OCI-LY1 (cell line): Measurements from ENCODE around the gene VEGFA.

Experiments
- EZH2 ChIP-seq: fragments of 200-600 bp; sonication (generic), shearing (Covaris generic); IDR thresholded peaks from 2 replicates; pipeline ENCODE4 v1.8.0; 2017; ENCODE audit warnings: borderline replicate concordance, mixed run types, mild to moderate bottlenecking, antibody characterized with exemption, low read length, moderate library complexity, mixed read lengths
- TF ChIP-seq, protein P1 (sequence below): fragments of 200-600 bp; sonication (generic), shearing (Covaris generic); IDR thresholded peaks from 2 replicates; pipeline ENCODE4 v1.5.1; 2017; ENCODE audit warnings: mild to moderate bottlenecking, antibody characterized with exemption, low read length, moderate library complexity, mixed read lengths

DNA sequence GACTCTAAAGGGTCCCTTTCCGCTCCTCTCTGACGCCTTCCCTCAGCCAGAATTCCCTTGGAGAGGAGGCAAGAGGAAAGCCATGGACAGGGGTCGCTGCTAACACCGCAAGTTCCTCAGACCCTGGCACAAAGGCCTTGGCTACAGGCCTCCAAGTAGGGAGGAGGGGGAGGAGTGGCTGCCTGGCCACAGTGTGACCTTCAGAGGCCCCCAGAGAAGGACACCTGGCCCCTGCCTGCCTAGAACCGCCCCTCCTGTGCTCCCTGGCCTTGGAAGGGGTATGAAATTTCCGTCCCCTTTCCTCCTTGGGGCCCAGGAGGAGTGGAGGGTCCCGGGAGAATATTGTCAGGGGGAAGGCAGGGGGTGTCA lies 2.7 kb downstream of the VEGFA start:
- TF ChIP-seq, protein P1, sequence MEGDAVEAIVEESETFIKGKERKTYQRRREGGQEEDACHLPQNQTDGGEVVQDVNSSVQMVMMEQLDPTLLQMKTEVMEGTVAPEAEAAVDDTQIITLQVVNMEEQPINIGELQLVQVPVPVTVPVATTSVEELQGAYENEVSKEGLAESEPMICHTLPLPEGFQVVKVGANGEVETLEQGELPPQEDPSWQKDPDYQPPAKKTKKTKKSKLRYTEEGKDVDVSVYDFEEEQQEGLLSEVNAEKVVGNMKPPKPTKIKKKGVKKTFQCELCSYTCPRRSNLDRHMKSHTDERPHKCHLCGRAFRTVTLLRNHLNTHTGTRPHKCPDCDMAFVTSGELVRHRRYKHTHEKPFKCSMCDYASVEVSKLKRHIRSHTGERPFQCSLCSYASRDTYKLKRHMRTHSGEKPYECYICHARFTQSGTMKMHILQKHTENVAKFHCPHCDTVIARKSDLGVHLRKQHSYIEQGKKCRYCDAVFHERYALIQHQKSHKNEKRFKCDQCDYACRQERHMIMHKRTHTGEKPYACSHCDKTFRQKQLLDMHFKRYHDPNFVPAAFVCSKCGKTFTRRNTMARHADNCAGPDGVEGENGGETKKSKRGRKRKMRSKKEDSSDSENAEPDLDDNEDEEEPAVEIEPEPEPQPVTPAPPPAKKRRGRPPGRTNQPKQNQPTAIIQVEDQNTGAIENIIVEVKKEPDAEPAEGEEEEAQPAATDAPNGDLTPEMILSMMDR = no peak
- TF ChIP-seq EZH2 = no peak
